Astrocyte (in vitro differentiated cells and primary cell): Measurements from ENCODE around the gene JUN.

Source experiments
- CTCF ChIP-seq: IDR thresholded peaks from 2 replicates; pipeline ENCODE4 v1.5.1; 2011; ENCODE audit warnings: low read depth, mild to moderate bottlenecking, inconsistent platforms, low read length, moderate library complexity; ENCODE audit not compliant: insufficient read depth
- EZH2 ChIP-seq: IDR thresholded peaks from 2 replicates; pipeline ENCODE4 v1.6.1; 2012; ENCODE audit warnings: mild to moderate bottlenecking, low read length, inconsistent platforms; ENCODE audit not compliant: insufficient read depth

- TF ChIP-seq CTCF (no peak), EZH2 (no peak)
Measured at GRCh38 chr1:58769809-58770320, 14.0 kb downstream of the JUN start.
